K562 (cell line): ENCODE data around the gene RNPEP. TPM values are rescaled to one million over a fixed set of nuclear protein-coding genes. Genes with fewer than 3 reads are reported as not detected.
A peak's percentile ranks its signal among the peaks of the same experiment; 100 is the strongest.

ENCODE experiments used
- BRF1 ChIP-seq: IDR thresholded peaks from 3 replicates; pipeline ENCODE4 v1.6.1; 2011; ENCODE audit warnings: borderline replicate concordance, mild to moderate bottlenecking; ENCODE audit not compliant: insufficient read length; ENCODE audit errors: extremely low read depth
- JUNB ChIP-seq: fragments of 450-650 bp; formaldehyde crosslinking; conservative IDR thresholded peaks from 2 replicates; pipeline ENCODE4 v1.4.0; 2020; ENCODE audit warnings: mild to moderate bottlenecking
- NELFE ChIP-seq: IDR thresholded peaks from 2 replicates; pipeline ENCODE4 v1.6.1; 2011; ENCODE audit warnings: mild to moderate bottlenecking; ENCODE audit not compliant: insufficient read depth, insufficient read length
- PCBP2 ChIP-seq: fragments of 200-400 bp; formaldehyde crosslinking; IDR thresholded peaks from 2 replicates; pipeline ENCODE4 v1.6.1; 2018; ENCODE audit warnings: low read length, low read depth, mild to moderate bottlenecking, moderate library complexity; ENCODE audit not compliant: poor library complexity, severe bottlenecking
- SMAD4 ChIP-seq: fragments of 250-450 bp; sonication (Bioruptor Pico); conservative IDR thresholded peaks from 2 replicates; pipeline ENCODE4 v1.8.0; 2021; ENCODE audit warnings: inconsistent platforms, mild to moderate bottlenecking, moderate library complexity
- ZBTB40 ChIP-seq, 2 experiments: fragments of 450-650 bp in 1 of 2; sonication (generic) in 1 of 2; formaldehyde crosslinking in 1 of 2; IDR thresholded peaks; 2 replicates each; pipeline versions ENCODE4 v1.7.1 to v1.9.0; 2016 to 2022; ENCODE audit warnings: inconsistent platforms in 1 of 2, mild to moderate bottlenecking in 1 of 2, missing genetic modification reagents in 1 of 2
- ZFP30 ChIP-seq: fragments of 250-450 bp; sonication (Bioruptor Pico); IDR thresholded peaks from 2 replicates; pipeline ENCODE4 v1.8.0; 2022; ENCODE audit warnings: moderate library complexity, mild to moderate bottlenecking, inconsistent platforms, borderline replicate concordance
- ZMIZ1 ChIP-seq, 2 experiments: fragments of 150-350 bp in 1 of 2; IDR thresholded peaks; 2 replicates each; pipeline ENCODE4 v1.6.1; 2012 to 2016; ENCODE audit warnings: low read depth in 2 of 2, low read length in 2 of 2, mild to moderate bottlenecking in 1 of 2, moderate library complexity in 1 of 2
- ZNF197 ChIP-seq: fragments of 200-800 bp; sonication (Bioruptor generic); IDR thresholded peaks from 2 replicates; pipeline ENCODE4 v1.6.1; 2016; ENCODE audit warnings: low read depth, missing genetic modification characterization, missing compliant biosample characterization
- ZNF277 ChIP-seq: fragments of 250-450 bp; sonication (Bioruptor Pico); IDR thresholded peaks from 2 replicates; pipeline ENCODE4 v1.8.0; 2022; ENCODE audit warnings: inconsistent platforms, mild to moderate bottlenecking, moderate library complexity, borderline replicate concordance
- ZNF354B ChIP-seq: fragments of 250-450 bp; sonication (Bioruptor Pico); IDR thresholded peaks from 2 replicates; pipeline ENCODE4 v1.4.0; 2020
- ZNF696 ChIP-seq: fragments of 250-450 bp; sonication (Bioruptor Pico); conservative IDR thresholded peaks from 2 replicates; pipeline ENCODE4 v1.4.0; 2020; ENCODE audit warnings: mild to moderate bottlenecking, moderate library complexity
- ZSCAN29 ChIP-seq: fragments of 450-650 bp; IDR thresholded peaks from 2 replicates; pipeline ENCODE4 v1.6.1; 2017
- polyA plus RNA-seq, 8 experiments: library from polyadenylated mRNA; depleted of rRNA in 4 of 8; stranded (reverse) in 5 of 8; unstranded in 3 of 8; fragments of >200 nt; fragmentation: Nextera tagmentation in 2 of 8; fragmentation: Illumina TruSeq in 1 of 8; extraction: Ambion mirVana in 2 of 8; extraction: Trizol in 1 of 8; gene quantifications; 2 replicates each; pipeline versions ENCODE4 v1.2.1 to v1.2.3, GENCODE V29; 2011 to 2014; ENCODE audit warnings: inconsistent platforms in 1 of 8, missing spikeins in 1 of 8
- total RNA-seq, 7 experiments: library from RNA; depleted of rRNA in 6 of 7; stranded (reverse); fragments of >200 nt in 6 of 7; fragmentation: Illumina TruSeq in 2 of 7; extraction: Trizol in 2 of 7; gene quantifications; 2 replicates each; pipeline versions ENCODE4 v1.2.1 to v1.2.3, GENCODE V29; 2011 to 2021; ENCODE audit warnings: low replicate concordance in 1 of 7

Gene RNPEP
- total and polyA plus RNA-seq, 9 of the 15 experiments (the other 6 are each of a cell fraction or from before 2014, with no cell fraction given), result 27.5 to 131 (median 63.4) TPM

DNA sequence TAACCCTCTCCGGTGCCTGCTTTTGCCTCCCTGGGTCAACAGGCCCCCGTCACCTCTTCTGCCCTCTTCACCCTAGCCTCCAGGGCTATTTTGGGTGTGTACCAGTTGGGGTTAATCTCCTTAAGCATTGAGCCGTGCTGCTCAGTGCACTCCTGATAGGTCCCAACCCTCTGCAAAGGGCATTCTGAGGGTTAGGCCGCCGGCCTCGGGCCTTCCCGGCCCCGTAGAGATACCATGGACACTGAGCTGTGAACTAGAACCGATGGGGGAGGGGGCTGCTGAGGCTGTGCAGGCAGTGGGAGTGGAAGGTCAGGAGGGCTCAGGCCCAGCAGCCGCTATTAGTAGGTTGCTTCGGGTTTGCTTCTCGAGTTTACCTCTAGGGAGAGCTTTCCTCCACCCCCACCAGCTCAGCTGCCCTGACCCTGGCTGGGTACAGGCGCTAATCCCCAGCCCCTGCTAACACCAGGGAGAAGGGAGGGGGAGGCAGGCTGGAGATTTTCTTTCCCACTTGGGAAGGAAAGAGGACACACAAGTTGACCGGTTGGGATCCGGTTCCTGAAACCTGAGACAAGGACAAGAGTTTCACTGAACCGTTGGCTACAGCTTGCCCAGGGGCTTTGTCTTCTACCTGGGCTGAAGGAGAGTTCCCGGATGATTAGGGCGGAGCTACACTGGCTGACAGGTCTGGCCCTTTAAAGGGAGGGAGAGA lies 40.9 kb upstream of the RNPEP start (continued):
- TF ChIP-seq ZBTB40 (IDR thresholded peaks at IDR 0.05), result no peak
- no peak for TF ChIP-seq ZBTB40 (CRISPR knock-in tag; IDR thresholded peaks at IDR 0.05)
- TF ChIP-seq BRF1, result no peak
- TF ChIP-seq NELFE, result no peak
- no peak for TF ChIP-seq ZNF197 (CRISPR knock-in tag)
- TF ChIP-seq PCBP2, result no peak
- no peak for TF ChIP-seq JUNB (CRISPR knock-in tag)
- no peak for TF ChIP-seq ZNF354B (CRISPR knock-in tag)
- TF ChIP-seq ZFP30 (CRISPR knock-in tag), result no peak
- TF ChIP-seq ZSCAN29, result peak; percentile 55; the same call in 1 of the 2 replicates
- TF ChIP-seq ZNF277 (CRISPR knock-in tag), result no peak
- TF ChIP-seq ZNF696 (CRISPR knock-in tag), result no peak
- no peak for TF ChIP-seq ZMIZ1 (IDR thresholded peaks at IDR 0.05; ENCODE audit: low read depth in 2 of 2, low read length in 2 of 2)
- peak; percentile 83; the same call in 1 of the 2 replicates for TF ChIP-seq SMAD4
